ENCODE data around the gene CNTN5.

The CNTN5 gene

GRCh38 chr11:100353083-100353482 lies 1332.3 kb downstream of the CNTN5 start:
- DNase-seq, result no peak
- Histone ChIP-seq H3K4me2 (ENCODE audit: low read length) (no peak overlapping the region), H2BK12ac (ENCODE audit: low read length) (no peak overlapping the region), H3K14ac (ENCODE audit: low read length) (no peak overlapping the region), H3K79me2 (ENCODE audit: control insufficient read depth, insufficient read depth, low read length, poor library complexity) (no peaks in the 10 kb centered on the region), H3K36me3 (ENCODE audit: control insufficient read depth in 1 of 2, insufficient read depth in 2 of 2, low read length in 2 of 2) (no peaks in the 10 kb centered on the region), H3K4me3 (ENCODE audit: low read depth, low read length) (no peak overlapping the region), H2AK5ac (ENCODE audit: low read length) (no peak overlapping the region), H2BK120ac (ENCODE audit: insufficient read depth, low read length, poor library complexity) (no peak overlapping the region), H4K8ac (ENCODE audit: low read depth, low read length) (no peak overlapping the region), H4K91ac (ENCODE audit: low read depth, low read length) (no peak overlapping the region), H3K27me3 (ENCODE audit: insufficient read depth, low read length) (no peaks in the 10 kb centered on the region), H3K23ac (ENCODE audit: low read length) (no peak overlapping the region), H3K4me1 (ENCODE audit: control insufficient read depth in 1 of 2, insufficient read depth in 2 of 2, low read length in 2 of 2) (no peaks in the 10 kb centered on the region), H3K4ac (ENCODE audit: low read depth, low read length) (no peak overlapping the region), H4K12ac (ENCODE audit: low read depth, low read length) (no peak overlapping the region), H2BK5ac (ENCODE audit: low read depth, low read length, poor library complexity) (no peak overlapping the region), H2AFZ (ENCODE audit: insufficient read depth, low read length, poor library complexity) (no peak overlapping the region), H3K27ac (ENCODE audit: low read depth, low read length) (no peak overlapping the region), H3K9ac (ENCODE audit: low read length) (no peak overlapping the region), H3K9me3 (ENCODE audit: insufficient read depth, low read depth, low read length) (no peaks in the 10 kb centered on the region), H3K79me1 (ENCODE audit: low read length) (no peaks in the 10 kb centered on the region), H3K18ac (ENCODE audit: low read length) (no peak overlapping the region)

GRCh38 chr11:100354736-100355135 lies 1334.0 kb downstream of the CNTN5 start:
- H4K8ac ChIP-seq (ENCODE audit: low read depth, low read length), result no peak overlapping the region
- H4K12ac ChIP-seq (ENCODE audit: low read depth, low read length), result no peak overlapping the region
- H3K14ac ChIP-seq (ENCODE audit: low read length), result no peak overlapping the region
- H3K27me3 ChIP-seq (ENCODE audit: insufficient read depth, low read length), result no peaks in the 10 kb centered on the region
- no peaks in the 10 kb centered on the region for H3K9me3 ChIP-seq (ENCODE audit: insufficient read depth, low read depth, low read length)
- H3K27ac ChIP-seq (ENCODE audit: low read depth, low read length), result no peak overlapping the region
- H3K18ac ChIP-seq (ENCODE audit: low read length), result no peak overlapping the region
- H2AFZ ChIP-seq (ENCODE audit: insufficient read depth, low read length, poor library complexity), result no peak overlapping the region
- H3K36me3 ChIP-seq (ENCODE audit: control insufficient read depth in 1 of 2, insufficient read depth in 2 of 2, low read length in 2 of 2), result no peaks in the 10 kb centered on the region
- no peaks in the 10 kb centered on the region for H3K79me2 ChIP-seq (ENCODE audit: control insufficient read depth, insufficient read depth, low read length, poor library complexity)
- H3K23ac ChIP-seq (ENCODE audit: low read length), result no peak overlapping the region
- H2AK5ac ChIP-seq (ENCODE audit: low read length), result no peak overlapping the region
- H2BK5ac ChIP-seq (ENCODE audit: low read depth, low read length, poor library complexity), result no peak overlapping the region
- no peak overlapping the region for H3K9ac ChIP-seq (ENCODE audit: low read length)
- no peak for DNase-seq
- H3K4me3 ChIP-seq (ENCODE audit: low read depth, low read length), result no peak overlapping the region
- no peaks in the 10 kb centered on the region for H3K79me1 ChIP-seq (ENCODE audit: low read length)
- no peak overlapping the region for H4K91ac ChIP-seq (ENCODE audit: low read depth, low read length)
- H2BK120ac ChIP-seq (ENCODE audit: insufficient read depth, low read length, poor library complexity), result no peak overlapping the region
- H3K4me2 ChIP-seq (ENCODE audit: low read length), result no peak overlapping the region
- H3K4me1 ChIP-seq (ENCODE audit: control insufficient read depth in 1 of 2, insufficient read depth in 2 of 2, low read length in 2 of 2), result no peaks in the 10 kb centered on the region
- H2BK12ac ChIP-seq (ENCODE audit: low read length), result no peak overlapping the region
- no peak overlapping the region for H3K4ac ChIP-seq (ENCODE audit: low read depth, low read length)

GRCh38 chr11:100356035-100356434 lies 1335.3 kb downstream of the CNTN5 start:
- Histone ChIP-seq H2BK120ac (ENCODE audit: insufficient read depth, low read length, poor library complexity) (no peak overlapping the region), H3K27me3 (ENCODE audit: insufficient read depth, low read length) (no peaks in the 10 kb centered on the region), H3K4me1 (ENCODE audit: control insufficient read depth in 1 of 2, insufficient read depth in 2 of 2, low read length in 2 of 2) (no peaks in the 10 kb centered on the region), H3K4me2 (ENCODE audit: low read length) (no peak overlapping the region), H3K9ac (ENCODE audit: low read length) (no peak overlapping the region), H4K91ac (ENCODE audit: low read depth, low read length) (no peak overlapping the region), H3K27ac (ENCODE audit: low read depth, low read length) (no peak overlapping the region), H2AK5ac (ENCODE audit: low read length) (no peak overlapping the region), H2BK12ac (ENCODE audit: low read length) (no peak overlapping the region), H3K23ac (ENCODE audit: low read length) (no peak overlapping the region), H3K4me3 (ENCODE audit: low read depth, low read length) (no peak overlapping the region), H3K9me3 (ENCODE audit: insufficient read depth, low read depth, low read length) (no peaks in the 10 kb centered on the region), H4K8ac (ENCODE audit: low read depth, low read length) (no peak overlapping the region), H4K12ac (ENCODE audit: low read depth, low read length) (no peak overlapping the region), H3K14ac (ENCODE audit: low read length) (no peak overlapping the region), H2AFZ (ENCODE audit: insufficient read depth, low read length, poor library complexity) (no peak overlapping the region), H3K79me1 (ENCODE audit: low read length) (no peaks in the 10 kb centered on the region), H2BK5ac (ENCODE audit: low read depth, low read length, poor library complexity) (no peak overlapping the region), H3K4ac (ENCODE audit: low read depth, low read length) (no peak overlapping the region), H3K18ac (ENCODE audit: low read length) (no peak overlapping the region), H3K79me2 (ENCODE audit: control insufficient read depth, insufficient read depth, low read length, poor library complexity) (no peaks in the 10 kb centered on the region), H3K36me3 (ENCODE audit: control insufficient read depth in 1 of 2, insufficient read depth in 2 of 2, low read length in 2 of 2) (no peaks in the 10 kb centered on the region)
- no peak for DNase-seq
- no CpG with 5 or more reads among the region's 4 CpGs for WGBS (ENCODE audit: extremely low coverage, insufficient coverage, insufficient read length)

- H3K4ac ChIP-seq (ENCODE audit: low read depth, low read length), result no peak overlapping the region
- no peak overlapping the region for H4K91ac ChIP-seq (ENCODE audit: low read depth, low read length)
- H3K4me2 ChIP-seq (ENCODE audit: low read length), result no peak overlapping the region
- no peaks in the 10 kb centered on the region for H3K27me3 ChIP-seq (ENCODE audit: insufficient read depth, low read length)
- H3K23ac ChIP-seq (ENCODE audit: low read length), result no peak overlapping the region
- H3K79me2 ChIP-seq (ENCODE audit: control insufficient read depth, insufficient read depth, low read length, poor library complexity), result no peaks in the 10 kb centered on the region
- WGBS (ENCODE audit: extremely low coverage, insufficient coverage, insufficient read length), result no CpG with 5 or more reads among the region's 4 CpGs
- H3K36me3 ChIP-seq (ENCODE audit: control insufficient read depth in 1 of 2, insufficient read depth in 2 of 2, low read length in 2 of 2), result no peaks in the 10 kb centered on the region
- H3K79me1 ChIP-seq (ENCODE audit: low read length), result no peaks in the 10 kb centered on the region
- no peak overlapping the region for H3K18ac ChIP-seq (ENCODE audit: low read length)
- no peaks in the 10 kb centered on the region for H3K4me1 ChIP-seq (ENCODE audit: control insufficient read depth in 1 of 2, insufficient read depth in 2 of 2, low read length in 2 of 2)
- no peak overlapping the region for H3K14ac ChIP-seq (ENCODE audit: low read length)
- no peak overlapping the region for H4K8ac ChIP-seq (ENCODE audit: low read depth, low read length)
- no peak overlapping the region for H2BK5ac ChIP-seq (ENCODE audit: low read depth, low read length, poor library complexity)
- no peak overlapping the region for H3K4me3 ChIP-seq (ENCODE audit: low read depth, low read length)
- no peak overlapping the region for H2BK120ac ChIP-seq (ENCODE audit: insufficient read depth, low read length, poor library complexity)
- H2AFZ ChIP-seq (ENCODE audit: insufficient read depth, low read length, poor library complexity), result no peak overlapping the region
- no peak overlapping the region for H3K9ac ChIP-seq (ENCODE audit: low read length)
- no peak for DNase-seq
- no peaks in the 10 kb centered on the region for H3K9me3 ChIP-seq (ENCODE audit: insufficient read depth, low read depth, low read length)
- H2AK5ac ChIP-seq (ENCODE audit: low read length), result no peak overlapping the region
- no peak overlapping the region for H2BK12ac ChIP-seq (ENCODE audit: low read length)
- H4K12ac ChIP-seq (ENCODE audit: low read depth, low read length), result no peak overlapping the region
- H3K27ac ChIP-seq (ENCODE audit: low read depth, low read length), result no peak overlapping the region
Observed at GRCh38 chr11:100359281-100359680, 1338.5 kb downstream of the CNTN5 start.

- DNase-seq, result no peak
- Histone ChIP-seq H4K8ac (ENCODE audit: low read depth, low read length) (no peak overlapping the region), H2AK5ac (ENCODE audit: low read length) (no peak overlapping the region), H3K18ac (ENCODE audit: low read length) (no peak overlapping the region), H3K4me2 (ENCODE audit: low read length) (no peak overlapping the region), H4K12ac (ENCODE audit: low read depth, low read length) (no peak overlapping the region), H3K27me3 (ENCODE audit: insufficient read depth, low read length) (no peaks in the 10 kb centered on the region), H3K9ac (ENCODE audit: low read length) (no peak overlapping the region), H3K79me1 (ENCODE audit: low read length) (no peaks in the 10 kb centered on the region), H3K14ac (ENCODE audit: low read length) (no peak overlapping the region), H2BK120ac (ENCODE audit: insufficient read depth, low read length, poor library complexity) (no peak overlapping the region), H4K91ac (ENCODE audit: low read depth, low read length) (no peak overlapping the region), H3K4me3 (ENCODE audit: low read depth, low read length) (no peak overlapping the region), H3K36me3 (ENCODE audit: control insufficient read depth in 1 of 2, insufficient read depth in 2 of 2, low read length in 2 of 2) (no peaks in the 10 kb centered on the region), H3K9me3 (ENCODE audit: insufficient read depth, low read depth, low read length) (peaks cover 2% of the 10 kb centered on the region), H3K79me2 (ENCODE audit: control insufficient read depth, insufficient read depth, low read length, poor library complexity) (no peaks in the 10 kb centered on the region), H2BK12ac (ENCODE audit: low read length) (no peak overlapping the region), H3K27ac (ENCODE audit: low read depth, low read length) (no peak overlapping the region), H3K23ac (ENCODE audit: low read length) (no peak overlapping the region), H3K4me1 (ENCODE audit: control insufficient read depth in 1 of 2, insufficient read depth in 2 of 2, low read length in 2 of 2) (no peaks in the 10 kb centered on the region), H2AFZ (ENCODE audit: insufficient read depth, low read length, poor library complexity) (no peak overlapping the region), H3K4ac (ENCODE audit: low read depth, low read length) (no peak overlapping the region), H2BK5ac (ENCODE audit: low read depth, low read length, poor library complexity) (no peak overlapping the region)
Observed at GRCh38 chr11:100367892-100368291, 1347.1 kb downstream of the CNTN5 start.
